Measurements from ENCODE around the gene ADGRG6.

DNA sequence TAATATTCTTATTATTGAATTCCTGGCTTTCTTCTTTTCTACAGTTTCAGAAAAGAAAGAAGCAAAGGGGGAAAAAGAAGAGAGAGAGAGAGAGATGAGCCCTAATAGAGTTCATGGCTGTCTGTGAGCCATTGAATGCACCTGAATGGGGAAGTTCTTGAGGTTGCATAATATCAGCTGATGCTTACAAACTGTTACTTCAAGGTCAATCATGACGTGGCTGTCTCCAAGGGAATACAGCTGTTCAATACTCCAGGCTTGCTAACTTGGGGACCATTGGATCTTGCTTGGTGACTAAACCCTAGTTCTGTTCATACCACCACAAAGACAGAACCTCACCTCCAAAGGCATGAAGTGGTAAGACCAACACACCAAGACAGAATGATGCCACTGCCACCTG, 180.4 kb downstream of the ADGRG6 start:
- TF ChIP-seq, protein P1, sequence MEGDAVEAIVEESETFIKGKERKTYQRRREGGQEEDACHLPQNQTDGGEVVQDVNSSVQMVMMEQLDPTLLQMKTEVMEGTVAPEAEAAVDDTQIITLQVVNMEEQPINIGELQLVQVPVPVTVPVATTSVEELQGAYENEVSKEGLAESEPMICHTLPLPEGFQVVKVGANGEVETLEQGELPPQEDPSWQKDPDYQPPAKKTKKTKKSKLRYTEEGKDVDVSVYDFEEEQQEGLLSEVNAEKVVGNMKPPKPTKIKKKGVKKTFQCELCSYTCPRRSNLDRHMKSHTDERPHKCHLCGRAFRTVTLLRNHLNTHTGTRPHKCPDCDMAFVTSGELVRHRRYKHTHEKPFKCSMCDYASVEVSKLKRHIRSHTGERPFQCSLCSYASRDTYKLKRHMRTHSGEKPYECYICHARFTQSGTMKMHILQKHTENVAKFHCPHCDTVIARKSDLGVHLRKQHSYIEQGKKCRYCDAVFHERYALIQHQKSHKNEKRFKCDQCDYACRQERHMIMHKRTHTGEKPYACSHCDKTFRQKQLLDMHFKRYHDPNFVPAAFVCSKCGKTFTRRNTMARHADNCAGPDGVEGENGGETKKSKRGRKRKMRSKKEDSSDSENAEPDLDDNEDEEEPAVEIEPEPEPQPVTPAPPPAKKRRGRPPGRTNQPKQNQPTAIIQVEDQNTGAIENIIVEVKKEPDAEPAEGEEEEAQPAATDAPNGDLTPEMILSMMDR (IDR thresholded peaks at IDR 0.05), result no peak
- TF ChIP-seq, protein P2, sequence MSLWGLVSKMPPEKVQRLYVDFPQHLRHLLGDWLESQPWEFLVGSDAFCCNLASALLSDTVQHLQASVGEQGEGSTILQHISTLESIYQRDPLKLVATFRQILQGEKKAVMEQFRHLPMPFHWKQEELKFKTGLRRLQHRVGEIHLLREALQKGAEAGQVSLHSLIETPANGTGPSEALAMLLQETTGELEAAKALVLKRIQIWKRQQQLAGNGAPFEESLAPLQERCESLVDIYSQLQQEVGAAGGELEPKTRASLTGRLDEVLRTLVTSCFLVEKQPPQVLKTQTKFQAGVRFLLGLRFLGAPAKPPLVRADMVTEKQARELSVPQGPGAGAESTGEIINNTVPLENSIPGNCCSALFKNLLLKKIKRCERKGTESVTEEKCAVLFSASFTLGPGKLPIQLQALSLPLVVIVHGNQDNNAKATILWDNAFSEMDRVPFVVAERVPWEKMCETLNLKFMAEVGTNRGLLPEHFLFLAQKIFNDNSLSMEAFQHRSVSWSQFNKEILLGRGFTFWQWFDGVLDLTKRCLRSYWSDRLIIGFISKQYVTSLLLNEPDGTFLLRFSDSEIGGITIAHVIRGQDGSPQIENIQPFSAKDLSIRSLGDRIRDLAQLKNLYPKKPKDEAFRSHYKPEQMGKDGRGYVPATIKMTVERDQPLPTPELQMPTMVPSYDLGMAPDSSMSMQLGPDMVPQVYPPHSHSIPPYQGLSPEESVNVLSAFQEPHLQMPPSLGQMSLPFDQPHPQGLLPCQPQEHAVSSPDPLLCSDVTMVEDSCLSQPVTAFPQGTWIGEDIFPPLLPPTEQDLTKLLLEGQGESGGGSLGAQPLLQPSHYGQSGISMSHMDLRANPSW (CRISPR knock-in tag; conservative IDR thresholded peaks at IDR 0.05; ENCODE audit: low read depth), result no peak
- no peak for TF ChIP-seq NFYB (CRISPR knock-in tag; conservative IDR thresholded peaks at IDR 0.05; ENCODE audit: low read depth)
- no peak for TF ChIP-seq SMAD3 (CRISPR knock-in tag; IDR thresholded peaks at IDR 0.05; ENCODE audit: borderline replicate concordance)
- TF ChIP-seq ZNF317 (CRISPR knock-in tag; IDR thresholded peaks at IDR 0.05; ENCODE audit: borderline replicate concordance, low read depth), result no peak
- TF ChIP-seq JUN (CRISPR knock-in tag; IDR thresholded peaks at IDR 0.05), result no peak
